T-helper 2 cell treated with Interferon-gamma antibody and Interleukin-4, amounts not matched to agents 100 ng/mL and 5 ng/mL, for 36 hours (primary cell): ENCODE data around the gene IL1RAPL1. TPM values are rescaled to one million over a fixed set of nuclear protein-coding genes. Genes with fewer than 3 reads are reported as not detected.

ENCODE experiments used
- intact Hi-C: fragments of 100-400 bp; cut with micrococcal nuclease; formaldehyde crosslinking; loops from one replicate; pipeline ENCODE4 v1.15.1; 2023
- total RNA-seq: library from RNA; stranded (reverse); gene quantifications from 2 replicates; pipeline ENCODE4 v1.2.3, GENCODE V29; 2022

Gene IL1RAPL1
- not detected in 2 replicates for total RNA-seq

DNA sequence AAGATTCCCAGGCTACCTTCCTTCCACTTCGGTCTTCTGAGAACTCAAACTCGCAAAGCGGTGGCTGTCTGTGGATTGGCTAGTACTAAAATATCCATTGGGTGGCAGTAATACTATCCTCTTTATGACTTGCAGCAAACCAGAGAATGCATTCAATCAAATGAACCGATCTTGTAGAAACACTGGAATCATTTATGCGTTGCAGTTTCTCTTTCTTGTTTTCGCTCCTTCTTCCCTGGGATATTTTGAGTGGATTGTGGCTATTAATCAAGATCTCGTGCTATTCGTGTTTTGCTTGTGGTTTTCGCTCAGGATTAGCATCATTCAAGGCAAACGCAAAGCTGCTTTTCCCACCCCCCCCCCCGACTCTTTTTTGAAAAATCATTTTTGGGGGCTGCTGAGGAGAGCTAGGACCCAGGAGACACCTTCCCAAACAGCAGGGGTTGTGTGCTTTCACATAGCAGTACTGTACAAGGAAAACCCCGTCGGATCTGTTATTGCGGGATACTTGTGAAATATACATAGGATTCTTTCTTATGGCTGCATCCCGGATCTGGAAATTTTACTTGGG, at the start of gene IL1RAPL1:
Gene IL1RAPL1, plus strand, starts transcription at position 466 of the 571 bp plus-strand sequence.
- intact Hi-C loops = no loop called here

- intact Hi-C loops = no loop called here
Measured at GRCh38 chrX:28542791-28543190, 44.5 kb upstream of the IL1RAPL1 start.

GRCh38 chrX:28549838-28550237, 37.4 kb upstream of the IL1RAPL1 start:
- intact Hi-C loops = no loop called here

DNA sequence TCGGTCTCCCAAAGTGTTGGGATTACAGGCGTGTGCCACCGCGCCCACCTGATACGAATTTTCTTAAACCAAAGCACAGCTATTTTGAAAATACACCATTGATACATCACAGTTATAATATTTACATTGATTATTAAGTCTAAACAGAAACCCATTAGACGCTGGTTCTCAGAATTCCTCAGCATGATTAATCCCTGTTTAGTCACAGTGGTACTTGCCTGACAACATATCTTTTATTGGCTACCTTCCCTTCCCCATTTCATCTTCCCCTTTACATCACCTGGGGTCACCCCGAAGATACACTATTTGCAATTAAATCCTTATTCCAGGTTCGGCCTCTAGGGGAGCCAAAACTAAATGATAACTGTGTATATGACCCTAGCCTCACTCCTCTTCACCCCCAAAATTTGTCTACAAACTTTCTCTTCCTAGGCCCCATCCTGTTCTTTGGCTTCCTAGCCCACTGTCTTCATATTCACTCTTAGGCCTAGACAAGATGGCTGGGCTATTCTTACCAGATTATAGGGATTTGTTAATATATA, 36.8 kb upstream of the IL1RAPL1 start:
- intact Hi-C loops = no loop called here

- intact Hi-C loops = no loop called here
Measured at GRCh38 chrX:28552322-28552721, 34.9 kb upstream of the IL1RAPL1 start.

GRCh38 chrX:28552882-28553829, 34.1 kb upstream of the IL1RAPL1 start:
- intact Hi-C loops = no loop called here

DNA sequence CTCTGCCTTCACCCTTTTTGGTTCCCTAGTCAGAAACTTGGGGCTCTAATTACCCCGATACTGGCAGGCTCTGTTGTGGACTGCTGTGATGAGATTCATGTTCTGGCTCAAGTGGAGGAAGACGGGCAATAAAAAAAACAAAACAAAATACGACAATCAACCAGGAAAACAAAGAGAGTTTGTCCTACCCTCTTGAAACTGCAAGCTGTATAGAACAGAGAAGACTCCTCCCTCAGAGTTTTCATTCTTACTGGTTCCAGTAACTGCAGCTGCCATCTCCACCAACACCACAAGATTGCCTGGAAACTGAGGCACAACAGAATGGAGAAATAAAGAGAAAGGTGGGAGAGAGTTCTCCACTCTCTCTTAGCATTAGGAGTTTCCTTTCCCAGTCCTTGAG, 11.1 kb upstream of the IL1RAPL1 start:
- intact Hi-C loops = no loop called here

GRCh38 chrX:28581522-28581921, 5.7 kb upstream of the IL1RAPL1 start:
- intact Hi-C loops = no loop called here

GRCh38 chrX:28582511-28582910, 4.7 kb upstream of the IL1RAPL1 start:
- intact Hi-C loops = no loop called here

- intact Hi-C loops = no loop called here
Measured at GRCh38 chrX:28584025-28584424, 3.2 kb upstream of the IL1RAPL1 start.

GRCh38 chrX:28585767-28586166, 1.5 kb upstream of the IL1RAPL1 start:
- intact Hi-C loops = no loop called here

GRCh38 chrX:28586286-28586685, 960 bp upstream of the IL1RAPL1 start:
- intact Hi-C loops = no loop called here

DNA sequence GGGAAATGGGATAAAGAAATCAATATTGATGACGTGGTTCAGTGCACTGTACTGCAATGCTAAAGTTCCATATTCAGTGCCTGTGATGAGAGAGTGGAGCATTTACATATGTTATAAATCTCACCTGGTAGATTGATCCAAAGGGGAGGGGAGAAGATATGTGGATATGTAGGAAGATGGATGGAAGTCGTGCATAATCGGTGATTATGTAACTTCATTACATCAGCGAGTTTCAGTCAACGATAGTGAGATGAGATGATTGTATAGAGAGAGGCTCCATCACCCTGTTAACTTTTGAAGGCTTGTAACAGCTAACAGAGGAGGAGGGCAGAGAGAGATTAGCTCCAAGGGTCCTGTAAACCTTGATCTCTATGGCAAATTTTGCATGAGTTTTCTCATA, 1.8 kb downstream of the IL1RAPL1 start:
- intact Hi-C loops = no loop called here

DNA sequence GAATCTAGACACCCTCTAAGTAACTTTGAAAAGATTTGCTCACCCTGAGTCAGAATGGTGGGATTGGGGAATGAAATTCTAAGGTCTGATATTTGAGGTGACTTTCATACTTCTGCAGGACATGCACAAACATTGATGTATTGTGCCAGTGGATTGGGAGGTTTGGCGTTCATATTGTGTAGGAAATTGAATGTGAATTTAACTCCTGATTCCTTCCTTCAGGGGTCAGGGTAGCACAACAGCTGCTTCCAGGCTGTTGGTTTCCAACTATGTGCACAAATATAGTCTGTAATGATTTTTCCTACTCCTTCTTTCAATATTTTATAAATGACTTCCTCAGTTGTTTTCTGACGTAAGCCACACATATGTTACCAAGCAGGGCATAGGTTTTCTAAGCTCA, 3.1 kb downstream of the IL1RAPL1 start:
- intact Hi-C loops = no loop called here

DNA sequence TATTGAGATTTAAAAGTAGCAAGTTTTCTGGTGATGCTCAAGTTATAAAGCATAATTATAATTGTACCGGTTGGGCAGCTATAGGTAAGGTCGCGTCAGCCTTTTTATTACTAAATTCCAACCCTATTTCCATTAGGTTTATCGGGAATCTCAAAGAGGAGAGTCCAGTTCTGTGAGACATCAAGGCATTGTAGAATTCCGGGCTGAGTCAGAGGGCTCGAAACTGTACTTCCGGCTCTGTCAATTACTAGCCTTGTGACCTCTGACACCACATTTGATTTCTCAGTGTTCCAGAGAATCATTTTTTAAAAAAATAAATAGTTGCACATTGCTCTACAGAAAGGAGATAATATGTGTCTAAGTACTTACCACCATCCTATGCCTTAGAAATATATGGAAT, 4.3 kb downstream of the IL1RAPL1 start:
- intact Hi-C loops = no loop called here

GRCh38 chrX:28595346-28595745, 8.1 kb downstream of the IL1RAPL1 start:
- intact Hi-C loops = no loop called here

DNA sequence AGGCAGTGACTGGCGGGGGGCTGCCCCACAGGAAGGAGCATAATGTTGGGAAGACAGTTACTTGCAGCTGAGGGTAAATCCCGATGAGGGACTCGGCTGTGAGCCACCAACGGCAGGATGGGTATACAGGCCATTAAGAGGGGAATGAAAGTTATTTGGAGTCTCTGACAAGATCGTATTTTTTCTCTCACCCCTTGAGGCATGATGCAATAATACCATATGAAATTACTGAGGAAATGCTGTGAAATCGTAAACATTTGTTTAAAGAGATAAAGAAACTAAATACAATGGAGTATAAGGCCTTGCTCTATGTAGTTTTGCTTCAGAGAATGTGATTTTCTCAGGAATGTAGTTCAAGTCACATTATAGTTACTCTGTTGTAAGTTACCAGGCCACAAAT, 12.7 kb downstream of the IL1RAPL1 start:
- intact Hi-C loops = no loop called here

GRCh38 chrX:28609003-28609402, 21.8 kb downstream of the IL1RAPL1 start:
- intact Hi-C loops = no loop called here

DNA sequence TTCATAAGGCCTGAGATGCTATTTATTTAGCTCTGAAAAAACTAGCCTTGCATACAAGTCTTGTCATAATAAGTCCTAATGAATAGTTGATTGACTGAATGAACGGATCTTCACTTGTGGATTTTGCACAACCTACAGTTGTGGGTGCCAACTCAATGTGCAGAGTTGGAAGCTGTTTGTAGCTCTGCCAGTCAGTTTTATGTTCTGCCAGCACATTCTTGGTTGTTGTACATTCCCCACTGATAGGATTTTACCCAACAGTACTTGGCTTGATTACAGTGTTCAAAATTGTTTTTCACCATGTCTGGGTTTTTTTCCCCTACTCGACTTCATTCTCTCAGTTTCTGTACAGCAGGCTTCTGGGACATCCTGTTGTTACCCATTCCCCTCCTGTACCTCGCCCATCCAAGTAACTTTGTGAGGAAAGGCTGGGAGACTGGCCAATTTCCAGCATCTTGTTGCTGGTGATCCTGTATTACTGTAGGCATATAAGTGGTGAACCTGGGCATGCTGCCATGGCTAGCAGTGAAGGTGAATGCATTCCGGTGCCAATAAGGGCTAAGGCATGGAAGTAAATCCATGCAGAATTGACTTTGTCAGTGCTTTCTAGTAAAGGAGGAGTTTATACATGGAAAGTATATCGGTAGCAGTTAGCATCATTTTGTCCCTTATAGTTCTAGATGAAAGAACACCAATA, 22.8 kb downstream of the IL1RAPL1 start:
- intact Hi-C loops = no loop called here

DNA sequence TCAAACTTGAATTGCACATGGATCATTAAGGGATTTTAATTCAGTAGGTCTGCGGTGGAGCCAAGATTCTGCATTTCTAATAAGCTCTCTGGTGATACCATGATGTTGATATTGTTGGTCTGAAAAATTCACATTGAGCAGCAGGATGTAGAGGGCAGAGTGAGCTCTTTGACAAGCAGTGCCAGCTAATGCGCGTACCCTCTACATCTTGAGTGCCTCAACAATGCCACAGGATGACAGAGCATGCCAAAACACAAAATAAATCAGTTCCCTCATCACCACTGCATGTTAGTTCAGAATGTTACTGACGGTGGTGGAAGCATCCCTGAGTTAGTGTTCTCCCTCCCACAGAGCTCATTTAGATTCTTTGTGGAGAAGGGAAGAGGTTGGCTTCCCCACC, 23.5 kb downstream of the IL1RAPL1 start:
- intact Hi-C loops = no loop called here

DNA sequence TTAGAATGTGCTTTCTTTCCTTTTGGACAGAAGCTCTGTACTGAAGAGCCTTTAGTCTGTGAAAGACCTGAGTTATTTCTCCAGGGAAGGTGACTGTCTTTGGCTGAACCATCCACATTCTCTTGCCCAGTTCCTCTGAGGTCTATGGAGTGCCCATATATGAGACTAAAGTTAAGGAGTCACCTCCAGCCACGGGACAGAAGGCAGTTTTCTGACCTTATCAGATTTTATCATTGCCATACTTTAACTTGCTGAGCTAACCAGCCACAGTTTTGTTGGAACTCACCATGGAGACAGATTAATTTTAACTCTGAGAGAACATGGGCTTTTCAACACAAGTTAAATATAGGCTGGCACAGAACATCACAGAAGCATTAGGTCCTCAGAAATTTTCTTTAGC, 26.3 kb downstream of the IL1RAPL1 start:
- intact Hi-C loops = no loop called here

GRCh38 chrX:28625223-28625622, 38.0 kb downstream of the IL1RAPL1 start:
- intact Hi-C loops = no loop called here
